ENCODE results near the gene HSPA5. TPM values are rescaled to one million over a fixed set of nuclear protein-coding genes. Genes with fewer than 3 reads are reported as not detected.
A peak's percentile ranks its signal among the peaks of the same experiment; 100 is the strongest.

HSPA5 gene
- total and polyA plus RNA-seq, 10 of the 15 experiments (the other 5 are each of a cell fraction or from before 2014, with no cell fraction given) = 39.8 to 517 (median 105) TPM

- TF ChIP-seq PBX3 (IDR thresholded peaks at IDR 0.05; ENCODE audit: insufficient replicate concordance, low read depth, low read length) (no peak), SMAD5 (IDR thresholded peaks at IDR 0.05; ENCODE audit: low read depth) (peak; percentile 39; the same call in 1 of the 2 replicates), NKRF (conservative IDR thresholded peaks at IDR 0.05) (peak; percentile 79), BACH1 (IDR thresholded peaks at IDR 0.05; ENCODE audit: borderline replicate concordance) (peak; percentile 50), CBX3 (IDR thresholded peaks at IDR 0.05; ENCODE audit: borderline replicate concordance, low read depth) (no peak), ZBTB40 (IDR thresholded peaks at IDR 0.05; ENCODE audit: borderline replicate concordance) (peak; percentile 81), PML (IDR thresholded peaks at IDR 0.05; ENCODE audit: low read length) (peak; percentile 39), ZNF384 (IDR thresholded peaks at IDR 0.05; ENCODE audit: borderline replicate concordance, low read depth, low read length) (no peak), HSF1 (IDR thresholded peaks at IDR 0.05; ENCODE audit: low read depth, low read length) (no peak), CBX5 (IDR thresholded peaks at IDR 0.05; ENCODE audit: low read depth) (no peak), CREB1 (IDR thresholded peaks at IDR 0.05; ENCODE audit: low read depth) (no peak)
- TF ChIP-seq, protein P1, sequence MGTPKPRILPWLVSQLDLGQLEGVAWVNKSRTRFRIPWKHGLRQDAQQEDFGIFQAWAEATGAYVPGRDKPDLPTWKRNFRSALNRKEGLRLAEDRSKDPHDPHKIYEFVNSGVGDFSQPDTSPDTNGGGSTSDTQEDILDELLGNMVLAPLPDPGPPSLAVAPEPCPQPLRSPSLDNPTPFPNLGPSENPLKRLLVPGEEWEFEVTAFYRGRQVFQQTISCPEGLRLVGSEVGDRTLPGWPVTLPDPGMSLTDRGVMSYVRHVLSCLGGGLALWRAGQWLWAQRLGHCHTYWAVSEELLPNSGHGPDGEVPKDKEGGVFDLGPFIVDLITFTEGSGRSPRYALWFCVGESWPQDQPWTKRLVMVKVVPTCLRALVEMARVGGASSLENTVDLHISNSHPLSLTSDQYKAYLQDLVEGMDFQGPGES (IDR thresholded peaks at IDR 0.05) = no peak
- TF ChIP-seq, protein P2, sequence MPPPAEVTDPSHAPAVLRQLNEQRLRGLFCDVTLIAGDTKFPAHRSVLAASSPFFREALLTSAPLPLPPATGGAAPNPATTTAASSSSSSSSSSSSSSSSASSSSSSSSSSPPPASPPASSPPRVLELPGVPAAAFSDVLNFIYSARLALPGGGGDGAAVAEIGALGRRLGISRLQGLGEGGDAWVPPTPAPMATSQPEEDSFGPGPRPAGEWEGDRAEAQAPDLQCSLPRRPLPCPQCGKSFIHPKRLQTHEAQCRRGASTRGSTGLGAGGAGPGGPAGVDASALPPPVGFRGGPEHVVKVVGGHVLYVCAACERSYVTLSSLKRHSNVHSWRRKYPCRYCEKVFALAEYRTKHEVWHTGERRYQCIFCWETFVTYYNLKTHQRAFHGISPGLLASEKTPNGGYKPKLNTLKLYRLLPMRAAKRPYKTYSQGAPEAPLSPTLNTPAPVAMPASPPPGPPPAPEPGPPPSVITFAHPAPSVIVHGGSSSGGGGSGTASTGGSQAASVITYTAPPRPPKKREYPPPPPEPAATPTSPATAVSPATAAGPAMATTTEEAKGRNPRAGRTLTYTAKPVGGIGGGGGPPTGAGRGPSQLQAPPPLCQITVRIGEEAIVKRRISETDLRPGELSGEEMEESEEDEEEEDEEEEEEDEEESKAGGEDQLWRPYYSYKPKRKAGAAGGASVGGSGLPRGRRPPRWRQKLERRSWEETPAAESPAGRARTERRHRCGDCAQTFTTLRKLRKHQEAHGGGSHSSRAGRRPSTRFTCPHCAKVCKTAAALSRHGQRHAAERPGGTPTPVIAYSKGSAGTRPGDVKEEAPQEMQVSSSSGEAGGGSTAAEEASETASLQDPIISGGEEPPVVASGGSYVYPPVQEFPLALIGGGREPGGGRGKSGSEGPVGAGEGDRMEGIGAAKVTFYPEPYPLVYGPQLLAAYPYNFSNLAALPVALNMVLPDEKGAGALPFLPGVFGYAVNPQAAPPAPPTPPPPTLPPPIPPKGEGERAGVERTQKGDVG (CRISPR knock-in tag; IDR thresholded peaks at IDR 0.05) = no peak
Observed at GRCh38 chr9:125200216-125201047, 40.7 kb downstream of the HSPA5 start, which contains the start of gene RABEPK (continued).
